Stimulated activated CD8-positive, alpha-beta memory T cell treated with anti-CD3 and anti-CD28 coated beads, Interleukin-15, amount 100 ng/mL, for 4 hours (primary cell): ENCODE measurements around the gene PRKD2.

ENCODE experiments used
- DNase-seq, 2 donors: peaks; one replicate each; pipeline ENCODE4 v3.0.0-alpha.2; 2020; ENCODE audit warnings: low read depth in 2 of 2

Gene PRKD2

DNA sequence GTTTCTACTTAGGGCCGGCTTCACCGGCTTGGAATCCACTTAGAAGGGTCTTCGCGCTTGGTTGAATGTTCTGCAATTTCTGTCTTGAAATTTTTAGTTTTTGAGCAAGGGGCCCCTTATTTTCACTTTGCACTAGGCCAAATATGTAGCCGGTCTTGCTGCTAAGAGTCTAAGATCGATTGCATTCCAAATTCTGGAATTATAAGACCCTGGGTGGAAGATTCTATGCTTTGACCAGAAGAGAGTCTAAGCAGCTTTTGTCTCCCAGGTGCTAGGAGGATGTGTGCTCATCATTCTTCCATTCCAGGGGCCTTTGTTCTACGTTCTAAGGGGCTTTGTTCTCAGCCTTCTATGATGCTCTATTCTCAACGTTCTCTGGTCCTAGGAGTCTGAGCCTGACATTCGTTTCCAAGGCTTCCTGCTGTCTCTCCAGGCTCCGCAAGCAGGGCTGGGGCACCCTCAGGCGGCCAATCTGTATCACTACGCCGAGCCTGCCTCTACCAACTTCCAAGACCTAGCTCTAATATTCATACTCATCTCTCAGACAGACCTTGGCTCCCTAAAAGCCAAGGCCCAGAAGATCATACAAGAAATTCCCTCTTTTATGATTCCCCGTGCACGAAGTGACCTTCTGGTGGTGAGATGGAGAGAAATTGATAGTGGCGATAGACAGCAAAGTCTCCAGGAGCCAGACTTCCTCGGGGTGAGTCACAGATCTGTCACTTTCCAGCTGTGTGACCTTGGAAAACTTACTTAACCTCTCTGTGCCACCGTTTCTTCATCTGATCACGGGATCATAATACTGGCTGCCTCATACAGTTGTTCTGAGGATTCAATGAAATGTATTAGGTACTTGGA lies 55.0 kb downstream of the PRKD2 start:
- peak; percentile 43 to 58 for DNase-seq

DNA sequence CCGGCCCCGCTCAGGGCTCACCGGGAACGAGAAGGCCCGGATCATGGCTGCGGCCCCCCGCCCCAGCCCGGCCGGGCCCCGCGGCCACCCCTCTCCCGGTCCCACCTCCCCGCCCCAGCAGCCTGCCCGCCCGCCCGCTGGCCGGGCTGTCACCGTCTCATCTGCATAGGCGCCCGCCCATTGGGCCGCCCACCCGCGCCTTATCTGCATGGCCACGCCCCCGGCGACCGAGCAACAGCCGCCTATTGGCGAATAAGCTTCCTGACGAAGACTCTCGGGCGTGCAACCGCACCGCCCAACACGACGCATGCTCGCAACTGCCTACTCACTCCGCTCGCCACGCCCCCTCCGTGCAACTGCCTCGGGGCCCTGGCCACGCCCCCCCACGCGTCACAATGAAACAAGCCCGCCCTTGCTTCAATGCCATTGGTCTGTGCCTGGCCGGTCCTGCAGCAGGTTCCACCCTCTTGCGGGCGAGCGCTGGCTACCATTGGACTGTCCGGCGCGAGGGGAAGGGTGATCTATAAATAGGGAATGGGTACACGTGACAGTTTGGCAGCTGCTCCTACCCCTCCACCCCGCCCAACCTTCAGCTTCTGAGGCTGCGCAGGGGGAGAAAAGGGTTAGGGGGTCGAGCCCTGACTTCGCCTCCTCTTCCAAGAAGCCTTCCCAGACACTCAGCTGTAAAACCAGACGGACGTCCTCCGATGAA lies 55.7 kb downstream of the PRKD2 start, which contains the start of gene DACT3:
Gene DACT3, minus strand, starts transcription at position 163 of the 712 bp plus-strand sequence. Its CDS starts 118 bp downstream, at position 45.
- peak; percentile 99 to 100 for DNase-seq

DNA sequence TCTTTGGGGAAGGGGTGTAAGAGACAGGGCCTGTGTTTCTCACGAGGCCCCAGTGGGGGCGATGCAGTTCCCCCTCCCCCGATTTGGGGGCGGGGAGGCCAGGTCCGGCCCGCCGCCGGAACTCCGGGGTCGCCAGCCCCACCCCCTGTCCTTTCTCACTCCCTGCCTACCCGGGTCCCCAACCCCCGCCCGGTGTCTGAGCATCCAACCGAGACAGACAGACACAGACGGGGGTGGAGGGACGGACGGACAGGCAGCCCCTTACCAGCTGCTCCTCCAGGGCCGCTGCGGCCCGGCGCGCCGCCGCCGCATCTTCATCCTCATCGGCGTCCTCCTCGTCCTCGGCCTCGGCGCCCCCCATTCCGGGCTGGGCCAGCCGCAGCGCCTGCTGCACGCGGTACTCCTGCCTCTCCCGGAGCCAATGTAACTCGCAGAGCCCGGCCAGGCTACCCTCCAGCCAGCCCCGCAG lies 56.3 kb downstream of the PRKD2 start:
- no peak for DNase-seq

DNA sequence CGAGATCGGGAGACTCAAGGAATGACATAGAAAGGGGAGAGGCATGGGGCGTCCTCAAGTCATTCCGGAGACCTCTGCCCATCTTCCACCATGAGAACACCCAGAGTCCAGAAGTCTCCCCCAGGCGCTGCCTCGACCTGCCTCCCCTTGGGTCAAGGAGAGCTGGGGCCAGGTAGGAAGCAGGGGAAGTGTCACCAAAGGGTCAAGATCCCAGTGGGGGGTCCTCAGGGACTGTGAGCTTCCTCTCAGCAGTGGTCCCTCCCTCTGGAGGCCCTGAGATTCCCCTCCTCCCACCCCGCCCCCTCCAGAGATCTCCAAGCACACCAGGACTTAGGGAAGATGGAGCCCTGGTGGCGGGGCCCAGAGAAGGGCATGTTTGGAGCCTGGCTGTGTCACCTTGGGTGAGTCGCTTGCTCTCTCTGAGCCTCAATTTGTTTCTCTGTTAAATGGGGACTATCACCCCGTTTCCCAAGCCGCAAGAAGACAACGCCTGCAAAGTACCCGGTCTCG lies 56.9 kb downstream of the PRKD2 start:
- no peak for DNase-seq

DNA sequence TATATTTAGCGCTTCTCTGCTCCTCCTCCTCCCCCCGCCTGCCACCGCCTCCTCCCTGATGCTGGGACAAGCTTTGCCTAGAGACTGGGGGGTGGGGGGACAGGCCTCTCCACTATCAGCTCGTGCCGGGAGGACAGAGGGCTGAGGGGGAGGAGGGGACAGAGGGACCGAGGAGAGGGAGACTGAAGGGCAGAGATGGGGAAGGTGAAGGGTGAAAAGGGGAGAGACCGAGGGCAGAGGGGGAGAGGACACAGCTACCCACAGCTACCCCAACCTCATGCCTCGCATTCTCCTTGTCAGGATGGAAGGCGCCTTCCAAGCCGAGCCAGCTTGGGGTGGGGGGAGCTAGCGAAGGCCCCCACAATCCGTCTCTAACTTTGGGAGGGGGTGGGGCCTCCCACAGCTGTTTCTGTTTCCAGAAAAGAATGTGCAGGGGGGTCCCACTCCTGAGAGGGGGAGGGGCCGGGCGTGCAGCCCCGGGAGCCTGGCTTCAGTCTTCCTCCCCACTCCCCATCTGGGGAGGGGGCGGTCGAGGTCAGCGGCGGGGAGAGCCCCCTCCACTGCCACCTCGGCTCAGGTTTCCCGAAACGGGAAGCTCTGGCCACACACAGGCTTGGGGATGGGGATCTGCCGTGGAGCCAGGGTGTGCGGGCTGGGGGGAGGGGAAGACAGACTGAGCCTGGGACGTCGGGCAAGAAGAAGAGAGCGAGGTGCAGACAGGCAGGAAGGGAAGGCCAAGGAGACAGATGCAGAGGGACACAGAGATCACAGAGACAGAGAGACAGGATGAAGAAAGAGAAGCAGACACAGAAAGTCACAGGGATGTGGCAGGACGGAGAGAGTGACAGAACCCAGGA lies 57.5 kb downstream of the PRKD2 start:
- no peak for DNase-seq

DNA sequence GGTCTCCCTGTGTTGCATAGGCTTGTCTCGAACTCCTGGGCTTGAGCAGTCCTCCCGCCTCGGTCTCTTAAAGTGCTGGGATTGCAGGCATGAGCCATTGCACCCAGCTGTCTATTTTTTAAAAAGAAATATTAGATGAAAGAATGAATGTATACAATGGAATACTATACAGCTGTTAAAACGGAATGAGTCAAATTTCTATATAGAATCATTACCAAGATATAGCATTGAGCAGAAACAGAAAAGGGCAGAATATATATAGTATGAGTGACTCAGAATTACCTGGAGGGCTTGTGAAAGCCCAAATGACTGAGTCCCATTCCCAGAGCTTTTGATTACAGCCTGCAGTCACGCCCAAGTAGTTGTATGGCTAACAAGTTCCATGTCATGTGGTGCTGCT lies 60.4 kb downstream of the PRKD2 start:
- DNase-seq: no peak

DNA sequence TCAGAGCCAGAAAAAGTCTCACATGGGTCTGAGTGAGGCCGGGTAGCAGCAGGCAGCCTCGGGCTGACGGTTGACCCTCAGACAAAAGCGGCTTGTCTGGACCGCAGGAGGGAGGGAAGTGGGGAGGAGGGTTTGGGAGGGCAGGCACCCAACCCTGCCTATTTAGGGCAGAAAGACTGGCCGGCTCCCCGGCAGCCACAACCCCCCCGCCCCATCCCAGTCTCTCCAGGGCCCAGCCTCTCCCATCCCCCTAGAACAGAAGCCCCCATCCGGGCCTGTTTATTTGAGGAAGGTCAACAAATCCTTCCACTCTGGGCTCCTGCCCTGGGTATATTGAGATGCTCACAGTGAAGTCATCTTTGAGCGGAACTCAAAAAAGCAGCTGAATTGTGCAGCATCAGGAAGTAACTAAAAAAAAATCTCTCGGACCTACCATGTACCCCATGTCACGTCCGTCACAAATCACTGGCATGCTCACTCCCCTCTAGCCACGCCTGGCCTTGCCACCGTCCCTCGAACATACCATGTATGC lies 62.2 kb downstream of the PRKD2 start:
- no peak for DNase-seq

DNA sequence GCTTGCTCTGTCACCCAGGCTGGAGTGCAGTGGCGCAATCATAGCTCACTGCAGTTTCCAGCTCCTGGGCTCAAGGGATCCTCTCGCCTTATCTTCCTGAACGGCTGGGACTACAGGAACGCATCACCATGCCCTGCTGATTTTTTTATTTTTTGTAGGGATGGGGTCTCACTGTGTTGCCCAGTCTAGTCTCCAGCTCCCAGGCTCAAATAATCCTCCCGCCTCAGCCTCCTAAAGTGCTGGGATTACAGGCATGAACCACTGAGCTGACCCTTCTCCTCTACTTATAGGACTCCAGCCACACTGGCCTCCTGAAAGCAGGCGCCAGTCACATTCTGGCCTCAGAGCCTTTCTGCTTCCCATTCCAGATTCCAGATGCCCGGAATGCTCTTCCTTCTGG lies 66.5 kb downstream of the PRKD2 start:
- no peak for DNase-seq

DNA sequence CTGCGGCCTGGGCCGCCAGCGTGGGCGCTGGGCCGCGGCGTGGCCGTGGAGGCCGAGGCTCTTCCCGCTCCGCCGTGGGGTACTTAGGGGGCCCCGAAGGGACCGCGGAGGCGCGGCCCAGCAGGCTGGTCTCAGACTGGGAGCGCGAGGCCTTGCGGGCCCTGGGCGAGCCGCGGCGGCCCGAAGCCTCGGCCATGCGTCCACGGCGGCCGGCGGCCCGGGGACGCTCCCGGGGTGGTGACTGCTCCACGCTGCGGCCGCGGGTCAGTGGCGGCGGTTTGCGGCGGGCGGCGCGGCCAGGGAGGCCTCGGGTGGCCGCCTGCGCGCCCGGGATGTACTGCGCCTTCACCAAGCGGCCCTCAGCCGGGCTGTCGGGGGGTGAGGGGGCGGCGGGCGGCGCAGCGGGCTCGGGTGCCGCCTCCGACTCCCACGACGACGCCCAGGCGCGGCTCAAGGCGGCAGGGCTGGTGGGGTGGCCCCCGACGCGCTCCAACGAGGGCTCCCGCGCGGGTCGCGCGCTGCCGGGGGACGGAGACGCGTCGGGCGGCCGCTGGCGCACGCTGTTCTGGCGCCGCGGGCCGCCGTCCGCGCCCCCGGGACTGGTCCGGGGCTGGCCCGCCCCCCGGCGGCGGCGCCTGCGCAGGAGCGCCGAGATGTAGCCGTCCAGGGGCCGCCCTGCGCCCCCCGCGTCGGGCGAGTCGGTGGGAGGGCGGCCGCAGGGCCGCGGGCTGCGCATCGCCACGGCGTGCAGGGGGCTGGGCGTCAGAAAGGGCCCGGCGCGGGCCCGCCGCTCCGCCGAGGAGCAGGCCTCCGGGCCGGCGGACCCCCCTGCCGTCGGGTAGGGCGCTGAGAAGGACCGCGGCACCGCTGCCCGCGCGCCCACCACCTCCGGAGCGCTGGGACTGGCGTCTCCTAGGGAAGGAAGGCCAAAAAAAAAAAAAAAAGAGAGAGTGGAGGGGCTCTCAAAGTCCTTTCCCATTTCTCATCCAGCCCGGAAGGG lies 67.7 kb downstream of the PRKD2 start:
- no peak for DNase-seq

DNA sequence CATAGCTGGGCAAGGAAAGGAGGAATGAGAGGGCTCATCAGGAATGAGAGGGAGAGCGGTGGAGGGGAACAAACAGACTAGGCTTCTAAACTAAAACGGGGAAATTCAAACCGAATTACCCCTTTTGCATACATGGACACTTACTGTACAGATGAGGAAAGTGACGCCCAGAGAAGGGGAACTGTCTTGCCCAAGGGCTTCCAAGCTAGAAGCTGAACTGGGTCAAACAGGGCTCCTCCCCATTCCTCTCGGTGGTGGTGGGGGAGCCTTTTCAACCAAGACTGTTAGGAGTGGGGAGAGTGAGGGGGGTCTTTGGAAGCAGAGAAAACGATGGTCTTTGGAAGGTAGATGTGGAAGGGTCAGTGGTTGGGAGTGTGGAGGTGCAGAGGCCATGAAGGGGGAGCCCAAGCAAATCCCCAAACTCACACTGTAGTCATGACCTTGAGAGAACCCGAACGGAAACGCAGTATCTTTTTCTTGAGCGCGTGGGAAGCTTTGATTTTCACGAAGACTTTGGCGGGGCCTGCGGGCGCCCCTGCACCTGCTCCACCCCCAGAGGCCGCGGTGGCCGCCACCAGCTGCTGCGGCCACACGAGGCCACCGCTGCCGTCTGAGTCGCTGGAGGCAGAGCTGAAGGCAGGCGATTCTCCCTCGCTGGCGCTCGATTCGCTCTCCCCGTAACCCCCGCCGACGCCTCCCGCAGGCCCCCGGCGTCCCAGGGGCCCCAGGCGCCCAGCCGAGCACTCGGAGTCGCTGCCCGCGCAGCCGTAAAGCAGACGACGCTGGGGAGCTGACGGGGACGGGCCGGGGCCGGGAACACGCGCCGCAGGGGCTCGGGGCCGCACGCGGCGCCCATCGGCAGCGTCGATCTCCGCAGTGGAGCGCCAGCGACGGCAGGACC lies 68.6 kb downstream of the PRKD2 start:
- DNase-seq: no peak

DNA sequence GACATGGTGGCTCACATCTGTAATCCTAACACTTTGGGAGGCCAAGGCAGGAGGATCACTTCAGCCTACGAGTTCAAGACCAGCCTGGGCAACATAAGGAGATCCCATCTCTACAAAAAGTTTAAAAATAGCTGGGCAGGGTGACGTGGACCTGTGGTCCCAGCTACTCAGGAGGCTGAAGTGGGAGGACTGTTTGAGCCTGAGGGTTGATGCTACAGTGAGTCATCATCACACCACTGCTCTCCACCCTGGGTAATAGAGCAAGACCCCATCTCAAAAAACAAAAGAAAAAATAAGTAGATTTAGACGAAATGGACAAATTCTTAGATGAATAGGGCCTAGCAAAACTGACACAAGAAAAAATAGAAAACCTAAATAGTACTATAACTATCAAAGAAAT lies 70.5 kb downstream of the PRKD2 start:
- DNase-seq: no peak

DNA sequence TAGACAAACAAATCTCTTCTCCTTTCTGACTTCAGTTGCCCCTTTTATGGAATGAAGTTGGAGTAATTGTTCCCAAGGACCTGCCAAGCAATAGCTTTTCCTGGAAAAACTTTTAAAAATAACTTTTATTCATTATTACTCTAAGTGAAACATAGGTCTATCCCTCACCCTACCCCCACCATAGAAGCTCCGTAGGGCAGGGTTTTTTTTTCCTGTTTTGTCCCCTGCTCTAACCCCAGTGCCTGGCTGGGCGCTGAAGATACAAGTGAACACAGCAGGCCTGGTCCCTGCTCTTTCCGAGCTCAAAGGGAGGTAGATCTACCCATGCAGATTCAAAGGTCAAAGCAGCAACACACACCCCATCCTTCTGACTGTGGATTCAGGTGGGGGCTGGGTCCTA lies 72.2 kb downstream of the PRKD2 start:
- no peak for DNase-seq

DNA sequence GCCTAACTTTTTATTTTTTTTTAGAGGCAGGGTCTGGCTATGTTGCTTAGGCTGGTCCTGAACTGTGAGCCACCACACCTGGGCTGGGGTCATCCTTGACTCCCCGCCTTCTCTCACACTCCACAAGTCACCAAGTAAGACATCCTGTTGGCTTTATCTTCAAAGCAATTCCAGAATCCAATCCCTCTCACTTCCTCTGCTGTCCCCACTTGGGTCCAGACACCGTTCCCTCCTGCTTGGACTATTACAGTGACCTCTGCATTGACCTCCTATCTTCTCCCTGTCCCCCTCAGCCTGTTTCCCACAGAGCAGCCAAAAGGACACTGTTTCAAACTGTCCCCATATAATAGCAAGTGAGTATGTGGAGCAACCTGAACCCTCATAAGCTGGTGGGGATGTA lies 76.3 kb downstream of the PRKD2 start:
- no peak for DNase-seq

DNA sequence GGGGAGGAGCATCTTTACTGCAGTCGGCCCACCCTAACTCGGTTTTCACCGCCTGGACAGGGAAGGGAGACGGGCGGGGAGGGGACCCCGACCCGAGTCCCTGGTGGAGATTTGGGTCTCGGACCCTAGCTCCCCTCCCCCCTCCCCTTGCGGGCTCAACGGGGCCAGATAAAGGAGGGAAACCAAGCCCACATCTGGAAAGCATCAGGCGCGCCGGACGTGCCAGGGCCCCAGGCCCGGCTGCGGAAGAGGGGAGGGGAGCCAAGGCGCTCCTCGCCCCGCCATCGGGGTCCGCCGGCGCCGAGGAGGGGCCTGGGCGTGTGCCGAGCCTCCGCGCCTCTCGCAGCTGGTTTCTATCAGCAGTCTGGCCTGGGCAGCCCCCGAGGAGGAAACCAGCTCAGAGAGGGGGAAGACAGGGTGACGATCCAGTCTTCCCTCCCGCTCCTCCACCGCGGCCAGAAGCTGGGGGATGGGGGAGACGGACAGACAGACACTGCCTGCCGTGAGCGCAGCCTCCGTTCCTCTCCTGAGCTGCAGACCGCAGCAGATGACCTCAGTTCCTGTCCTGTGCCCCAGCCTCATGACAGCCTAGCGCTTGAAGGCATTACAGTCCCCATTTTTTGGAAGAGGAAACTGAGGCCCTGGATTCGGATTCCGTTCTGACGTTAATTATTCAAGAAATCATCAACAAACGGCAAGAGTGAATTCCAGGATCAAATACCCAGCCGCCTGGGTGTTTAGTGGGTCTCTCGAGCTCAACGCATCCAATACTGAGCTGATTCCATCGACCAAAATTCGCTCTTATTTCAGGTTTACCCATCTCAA lies 77.3 kb downstream of the PRKD2 start:
- no peak for DNase-seq

DNA sequence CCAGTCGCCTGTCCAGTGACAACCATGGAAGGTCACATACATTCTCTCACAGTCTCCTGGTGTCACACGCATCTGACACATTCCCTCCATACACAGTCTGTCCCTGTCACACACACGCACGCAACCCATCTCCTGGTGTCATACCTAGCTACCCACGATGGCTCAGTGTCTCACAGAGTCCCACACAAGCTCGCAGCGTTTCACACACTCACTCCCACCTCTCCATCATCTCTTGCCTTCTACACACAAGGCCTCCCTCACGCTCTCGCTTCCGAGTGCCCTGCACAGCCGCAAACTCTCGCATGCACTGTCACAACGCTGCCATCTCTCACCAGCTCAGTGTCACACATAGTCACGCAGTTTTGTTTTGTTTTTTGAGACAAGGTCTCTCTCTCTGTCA lies 79.7 kb downstream of the PRKD2 start:
- no peak for DNase-seq

DNA sequence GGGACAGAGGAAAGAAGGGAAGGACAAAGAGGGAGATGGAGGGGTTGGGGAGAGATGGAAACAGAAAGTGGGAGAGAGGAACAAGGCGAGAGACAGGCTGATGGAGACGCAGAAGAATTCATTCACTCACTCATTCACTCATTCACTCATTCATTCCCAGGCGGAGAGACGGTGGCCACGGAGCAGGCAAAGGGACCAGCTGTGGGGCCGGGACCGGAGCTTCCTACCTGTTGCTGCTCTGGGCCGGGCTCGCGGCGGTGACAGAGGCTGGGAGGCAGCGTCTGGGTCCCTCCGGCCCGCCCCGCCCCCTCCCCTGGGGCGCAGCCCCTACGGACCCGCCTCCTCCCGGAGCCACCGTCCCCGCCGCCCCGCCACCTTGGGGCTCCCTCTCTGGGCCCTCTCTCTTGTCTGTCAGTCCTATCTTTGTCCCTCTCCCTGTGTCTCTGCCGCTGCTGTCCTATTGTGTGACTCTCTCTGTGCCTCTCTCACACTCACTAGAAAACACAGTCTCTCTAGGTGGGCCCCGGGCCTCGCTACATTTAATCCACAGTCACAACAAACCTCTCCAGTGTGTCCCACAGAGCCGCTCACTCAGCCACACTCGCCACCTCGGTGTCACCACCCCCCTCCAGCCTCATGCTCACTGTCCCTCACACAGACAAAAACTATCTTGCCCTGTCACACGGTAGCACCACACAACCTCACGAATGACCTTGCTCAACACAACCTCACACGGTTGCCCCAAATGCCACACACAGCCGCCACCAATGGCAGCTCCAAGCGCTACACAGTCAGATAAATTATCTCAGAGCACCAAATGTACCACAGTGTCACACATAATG lies 80.8 kb downstream of the PRKD2 start, which contains the start of gene GNG8:
Gene GNG8, minus strand, starts transcription at position 283 of the 842 bp plus-strand sequence. CDS start 1,520 bp downstream, outside the sequence.
- DNase-seq: no peak

DNA sequence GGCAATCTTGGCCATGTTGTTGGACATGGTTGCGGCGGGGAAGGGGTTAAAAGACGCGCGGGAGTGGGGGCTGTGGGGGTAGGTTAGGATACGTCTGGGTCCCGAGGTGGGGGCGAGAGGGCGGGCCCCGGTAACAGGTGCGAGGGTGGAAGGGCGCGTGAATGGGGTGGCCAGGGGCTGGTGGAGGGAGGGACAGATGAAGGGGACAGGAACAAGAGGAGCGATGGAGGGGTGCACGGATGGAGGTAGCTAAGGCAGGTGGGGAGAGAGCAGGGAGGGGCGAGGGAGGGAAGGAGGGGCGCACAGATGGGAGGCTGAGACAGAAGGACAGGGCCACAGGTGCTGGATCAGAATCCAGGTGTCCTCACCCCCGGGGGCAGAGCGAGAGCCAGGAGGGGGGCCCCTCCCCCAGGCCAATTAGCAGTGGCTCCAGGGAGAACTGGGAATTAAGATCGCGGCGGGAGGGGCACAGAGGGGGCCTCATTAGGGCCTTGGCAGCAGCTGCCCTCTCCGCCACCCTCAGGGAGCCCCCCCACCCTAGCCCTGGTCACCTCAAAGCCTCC lies 82.2 kb downstream of the PRKD2 start:
- DNase-seq: no peak
